Measurements from ENCODE around the gene TNFAIP3.
"Not testable (repeated sequence)": the region's sequence is repeated elsewhere in the genome, so short reads cannot be mapped to it uniquely, and the experiment has no call there.

The TNFAIP3 gene

DNA sequence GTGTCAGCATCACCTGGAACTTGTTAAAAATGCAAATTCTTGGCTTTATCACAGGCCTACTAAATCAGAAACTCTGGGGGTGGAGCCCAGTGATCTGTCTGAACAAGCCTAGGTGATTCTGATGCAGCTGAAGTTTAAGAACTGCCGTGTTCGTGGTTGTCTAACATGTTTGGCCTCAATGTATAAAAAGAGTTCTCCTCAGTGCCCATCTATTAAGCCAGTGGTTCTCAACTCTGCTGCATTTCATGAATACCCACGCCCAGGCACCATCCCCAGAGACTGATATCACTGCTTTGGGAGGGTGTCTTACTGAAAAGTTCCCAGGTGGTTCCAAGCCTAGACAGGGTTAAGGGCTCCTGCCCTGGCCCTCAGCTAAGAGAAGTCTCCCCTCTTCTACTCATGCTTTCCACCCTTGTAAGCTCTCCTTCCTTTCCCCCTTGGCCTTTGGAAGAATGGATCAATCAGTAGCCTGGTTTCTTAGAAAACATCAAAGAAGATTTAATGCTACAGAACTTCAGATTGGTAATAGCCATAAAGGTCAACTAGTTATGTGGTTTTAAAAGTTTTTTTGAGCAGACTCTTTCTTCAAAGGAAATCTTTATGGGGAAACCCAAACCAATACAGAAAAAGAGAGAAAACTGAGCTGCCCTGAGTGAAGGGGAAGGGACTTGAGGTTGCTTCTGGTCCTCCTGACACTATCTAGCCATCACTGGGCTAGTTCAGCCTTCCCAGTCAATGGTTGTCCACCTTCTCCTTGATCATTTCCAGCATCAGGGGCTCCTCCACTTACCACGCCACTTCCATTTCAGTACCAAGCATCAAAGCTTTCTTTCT lies 38.9 kb upstream of the TNFAIP3 start:
- Histone ChIP-seq H3K9me3 (ENCODE audit: insufficient read depth, low read depth, low read length) (no peaks in the 10 kb centered on the region), H3K4me1 (ENCODE audit: insufficient read depth, low read length) (no peaks in the 10 kb centered on the region), H3K36me3 (ENCODE audit: insufficient read depth, low read length) (no peaks in the 10 kb centered on the region), H3K27me3 (ENCODE audit: insufficient read depth, low read length) (no peaks in the 10 kb centered on the region), H3K27ac (ENCODE audit: low read depth, low read length) (no peak overlapping the region), H3K4me3 (ENCODE audit: low read length) (no peak overlapping the region), H3K9ac (ENCODE audit: low read depth, low read length) (no peak overlapping the region)
- 94% methylated on average over 4 of the region's 4 CpGs for WGBS

GRCh38 chr6:137829641-137830083 lies 37.4 kb upstream of the TNFAIP3 start:
- no peaks in the 10 kb centered on the region for H3K27me3 ChIP-seq (ENCODE audit: insufficient read depth, low read length)
- no peaks in the 10 kb centered on the region for H3K9me3 ChIP-seq (ENCODE audit: insufficient read depth, low read depth, low read length)
- no peak overlapping the region for H3K9ac ChIP-seq (ENCODE audit: low read depth, low read length)
- H3K27ac ChIP-seq (ENCODE audit: low read depth, low read length), result no peak overlapping the region
- 87% methylated on average over 3 of the region's 4 CpGs for WGBS
- H3K36me3 ChIP-seq (ENCODE audit: insufficient read depth, low read length), result no peaks in the 10 kb centered on the region
- no peaks in the 10 kb centered on the region for H3K4me1 ChIP-seq (ENCODE audit: insufficient read depth, low read length)
- H3K4me3 ChIP-seq (ENCODE audit: low read length), result no peak overlapping the region

- no peaks in the 10 kb centered on the region for H3K4me1 ChIP-seq (ENCODE audit: insufficient read depth, low read length)
- no peaks in the 10 kb centered on the region for H3K9me3 ChIP-seq (ENCODE audit: insufficient read depth, low read depth, low read length)
- H3K4me3 ChIP-seq (ENCODE audit: low read length), result no peak overlapping the region
- no peaks in the 10 kb centered on the region for H3K36me3 ChIP-seq (ENCODE audit: insufficient read depth, low read length)
- H3K27me3 ChIP-seq (ENCODE audit: insufficient read depth, low read length), result no peaks in the 10 kb centered on the region
- H3K9ac ChIP-seq (ENCODE audit: low read depth, low read length), result no peak overlapping the region
- H3K27ac ChIP-seq (ENCODE audit: low read depth, low read length), result no peak overlapping the region
Observed at GRCh38 chr6:137830511-137830911, 36.5 kb upstream of the TNFAIP3 start.

- Histone ChIP-seq H3K27me3 (ENCODE audit: insufficient read depth, low read length) (no peaks in the 10 kb centered on the region), H3K4me3 (ENCODE audit: low read length) (no peak overlapping the region), H3K9me3 (ENCODE audit: insufficient read depth, low read depth, low read length) (no peaks in the 10 kb centered on the region), H3K36me3 (ENCODE audit: insufficient read depth, low read length) (no peaks in the 10 kb centered on the region), H3K27ac (ENCODE audit: low read depth, low read length) (no peak overlapping the region), H3K4me1 (ENCODE audit: insufficient read depth, low read length) (no peaks in the 10 kb centered on the region), H3K9ac (ENCODE audit: low read depth, low read length) (no peak overlapping the region)
- no CpG with 5 or more reads among the region's 3 CpGs for WGBS
Observed at GRCh38 chr6:137832110-137832509, 34.9 kb upstream of the TNFAIP3 start.

DNA sequence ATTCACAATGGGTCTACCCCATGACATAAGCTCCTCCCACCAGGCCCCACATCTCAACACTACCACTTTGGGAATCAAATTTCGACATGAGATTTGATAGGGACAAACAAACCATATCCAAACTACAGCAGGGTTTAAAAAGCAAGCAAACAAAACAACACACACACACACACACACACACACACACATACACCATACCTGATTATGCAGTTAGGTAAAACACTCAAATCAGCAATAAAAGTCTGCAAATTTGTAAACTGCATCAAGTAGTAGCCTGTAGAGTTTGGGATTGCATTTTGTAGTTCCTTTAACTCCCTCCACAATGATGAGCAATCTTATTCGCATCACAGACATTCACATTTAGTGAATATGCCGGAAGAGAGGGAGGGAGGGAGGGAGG lies 32.6 kb upstream of the TNFAIP3 start:
- H3K36me3 ChIP-seq (ENCODE audit: insufficient read depth, low read length), result no peaks in the 10 kb centered on the region
- no peak overlapping the region for H3K27ac ChIP-seq (ENCODE audit: low read depth, low read length)
- 91% methylated on average over 2 of the region's 3 CpGs for WGBS
- H3K4me3 ChIP-seq (ENCODE audit: low read length), result no peak overlapping the region
- H3K4me1 ChIP-seq (ENCODE audit: insufficient read depth, low read length), result no peaks in the 10 kb centered on the region
- no peaks in the 10 kb centered on the region for H3K27me3 ChIP-seq (ENCODE audit: insufficient read depth, low read length)
- no peak overlapping the region for H3K9ac ChIP-seq (ENCODE audit: low read depth, low read length)
- H3K9me3 ChIP-seq (ENCODE audit: insufficient read depth, low read depth, low read length), result no peaks in the 10 kb centered on the region

DNA sequence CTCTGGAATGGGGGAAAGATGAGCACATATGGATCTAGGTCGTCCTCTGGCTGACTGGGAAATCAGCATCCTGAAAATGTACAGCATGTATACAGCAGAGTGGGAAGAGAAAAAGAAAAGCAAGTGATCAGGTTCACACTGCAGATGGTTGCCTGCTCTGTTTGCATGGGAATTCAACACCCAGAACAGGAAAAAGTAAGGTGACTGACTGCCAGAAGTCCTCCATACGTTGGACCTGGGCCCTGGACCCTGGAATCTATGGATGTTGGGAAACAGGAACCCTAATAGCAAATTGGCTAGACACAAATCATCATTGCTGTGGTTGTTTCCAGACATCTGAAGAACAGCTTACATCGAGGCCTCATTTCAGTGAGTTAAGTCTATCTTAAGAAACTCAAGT lies 30.3 kb upstream of the TNFAIP3 start:
- Histone ChIP-seq H3K27me3 (ENCODE audit: insufficient read depth, low read length) (no peaks in the 10 kb centered on the region), H3K36me3 (ENCODE audit: insufficient read depth, low read length) (no peaks in the 10 kb centered on the region), H3K4me1 (ENCODE audit: insufficient read depth, low read length) (no peaks in the 10 kb centered on the region), H3K9ac (ENCODE audit: low read depth, low read length) (no peak overlapping the region), H3K4me3 (ENCODE audit: low read length) (no peak overlapping the region), H3K27ac (ENCODE audit: low read depth, low read length) (no peak overlapping the region), H3K9me3 (ENCODE audit: insufficient read depth, low read depth, low read length) (no peaks in the 10 kb centered on the region)
- WGBS, result 88% methylated on average over 3 of the region's 3 CpGs

DNA sequence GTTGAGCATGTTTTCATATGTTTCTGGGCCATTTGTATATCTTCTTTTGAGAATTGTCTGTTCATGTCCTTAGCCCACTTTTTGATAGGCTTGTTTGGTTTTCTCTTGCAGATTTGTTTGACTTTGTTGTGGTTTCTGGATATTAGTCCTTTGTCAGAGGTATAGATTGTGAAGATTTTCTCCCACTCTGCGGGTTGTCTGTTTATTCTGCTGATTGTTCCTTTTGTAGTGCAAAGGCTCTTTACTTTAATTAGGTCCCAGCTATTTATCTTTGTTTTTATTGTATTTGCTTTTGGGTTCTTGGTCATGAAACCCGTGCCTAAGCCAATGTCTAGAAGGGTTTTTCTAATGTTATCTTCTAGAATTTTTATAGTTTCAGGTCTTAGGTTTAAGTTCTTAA lies 29.0 kb upstream of the TNFAIP3 start:
- not testable (repeated sequence) for H3K9ac ChIP-seq (ENCODE audit: low read depth, low read length); H3K27me3 ChIP-seq (ENCODE audit: insufficient read depth, low read length); H3K4me3 ChIP-seq (ENCODE audit: low read length); H3K36me3 ChIP-seq (ENCODE audit: insufficient read depth, low read length); H3K4me1 ChIP-seq (ENCODE audit: insufficient read depth, low read length); H3K27ac ChIP-seq (ENCODE audit: low read depth, low read length); H3K9me3 ChIP-seq (ENCODE audit: insufficient read depth, low read depth, low read length)
- WGBS, result 64% methylated on average over 2 of the region's 2 CpGs

DNA sequence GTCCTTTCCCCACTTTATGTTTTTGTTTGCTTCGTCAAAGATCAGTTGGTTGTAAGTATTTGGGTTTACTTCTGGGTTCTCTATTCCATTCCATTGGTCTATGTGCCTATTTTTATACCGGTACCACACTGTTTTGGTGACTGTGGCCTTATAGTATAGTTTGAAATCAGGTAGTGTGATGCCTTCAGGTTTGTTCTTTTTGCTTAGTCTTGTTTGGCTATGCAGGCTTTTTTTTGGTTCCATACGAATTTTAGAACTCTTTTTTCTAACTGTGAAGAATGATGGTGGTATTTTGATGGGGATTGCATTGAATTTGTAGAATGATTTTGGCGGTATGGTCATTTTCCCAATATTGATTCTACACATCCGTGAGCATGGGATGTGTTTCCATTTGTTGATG lies 28.5 kb upstream of the TNFAIP3 start:
- not testable (repeated sequence) for H3K9ac ChIP-seq (ENCODE audit: low read depth, low read length); H3K4me3 ChIP-seq (ENCODE audit: low read length); H3K9me3 ChIP-seq (ENCODE audit: insufficient read depth, low read depth, low read length); H3K36me3 ChIP-seq (ENCODE audit: insufficient read depth, low read length); H3K27me3 ChIP-seq (ENCODE audit: insufficient read depth, low read length); H3K27ac ChIP-seq (ENCODE audit: low read depth, low read length); H3K4me1 ChIP-seq (ENCODE audit: insufficient read depth, low read length)
- 85% methylated on average over 4 of the region's 5 CpGs for whole genome bisulfite sequencing

DNA sequence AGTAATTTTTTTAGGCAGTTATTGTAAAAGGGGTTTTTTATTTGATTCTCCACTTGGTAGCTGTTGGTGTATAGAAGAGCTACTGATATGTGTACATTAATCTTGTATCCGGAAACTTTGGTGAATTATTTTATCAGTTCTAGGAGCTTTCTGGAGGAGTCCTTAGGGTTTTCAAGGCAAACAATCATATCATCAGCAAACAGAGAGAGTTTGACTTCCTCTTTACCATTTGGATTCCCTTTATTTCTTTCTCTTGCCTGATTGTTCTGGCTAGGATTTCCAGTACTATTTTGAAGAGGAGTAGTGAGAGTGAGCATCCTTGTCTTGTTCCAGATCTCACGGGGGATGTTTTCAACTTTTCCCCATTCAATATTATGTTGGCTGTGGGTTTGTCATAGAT lies 28.0 kb upstream of the TNFAIP3 start:
- Histone ChIP-seq H3K27ac (ENCODE audit: low read depth, low read length) (no peak overlapping the region), H3K4me3 (ENCODE audit: low read length) (no peak overlapping the region), H3K4me1 (ENCODE audit: insufficient read depth, low read length) (no peaks in the 10 kb centered on the region), H3K27me3 (ENCODE audit: insufficient read depth, low read length) (no peaks in the 10 kb centered on the region), H3K9ac (ENCODE audit: low read depth, low read length) (no peak overlapping the region), H3K36me3 (ENCODE audit: insufficient read depth, low read length) (no peaks in the 10 kb centered on the region), H3K9me3 (ENCODE audit: insufficient read depth, low read depth, low read length) (no peaks in the 10 kb centered on the region)
- 64% methylated on average over 1 of the region's 2 CpGs for WGBS

DNA sequence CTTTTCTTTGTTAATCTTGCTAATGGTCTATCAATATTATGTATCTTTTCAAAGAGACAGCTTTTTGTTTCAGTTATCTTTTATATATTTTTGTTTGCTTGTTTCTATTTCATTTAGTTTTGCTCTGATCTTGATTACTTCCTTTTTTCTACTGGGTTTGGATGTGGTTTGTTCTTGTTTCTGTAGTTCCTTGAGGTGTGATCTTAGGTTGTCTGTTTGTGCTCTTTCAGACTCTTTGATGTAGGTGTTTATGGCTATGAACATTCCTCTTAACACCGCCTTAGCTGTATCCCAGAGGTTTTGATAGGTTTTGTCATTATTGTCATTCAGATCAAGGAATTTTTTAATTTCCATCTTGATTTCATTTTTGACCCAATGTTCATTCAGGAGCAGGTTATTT lies 26.8 kb upstream of the TNFAIP3 start:
- Histone ChIP-seq H3K27ac (ENCODE audit: low read depth, low read length) (no peak overlapping the region), H3K4me3 (ENCODE audit: low read length) (no peak overlapping the region), H3K4me1 (ENCODE audit: insufficient read depth, low read length) (no peaks in the 10 kb centered on the region), H3K36me3 (ENCODE audit: insufficient read depth, low read length) (no peaks in the 10 kb centered on the region), H3K27me3 (ENCODE audit: insufficient read depth, low read length) (no peaks in the 10 kb centered on the region), H3K9ac (ENCODE audit: low read depth, low read length) (no peak overlapping the region), H3K9me3 (ENCODE audit: insufficient read depth, low read depth, low read length) (no peaks in the 10 kb centered on the region)
- WGBS, result 100% methylated on average over 1 of the region's 1 CpG

DNA sequence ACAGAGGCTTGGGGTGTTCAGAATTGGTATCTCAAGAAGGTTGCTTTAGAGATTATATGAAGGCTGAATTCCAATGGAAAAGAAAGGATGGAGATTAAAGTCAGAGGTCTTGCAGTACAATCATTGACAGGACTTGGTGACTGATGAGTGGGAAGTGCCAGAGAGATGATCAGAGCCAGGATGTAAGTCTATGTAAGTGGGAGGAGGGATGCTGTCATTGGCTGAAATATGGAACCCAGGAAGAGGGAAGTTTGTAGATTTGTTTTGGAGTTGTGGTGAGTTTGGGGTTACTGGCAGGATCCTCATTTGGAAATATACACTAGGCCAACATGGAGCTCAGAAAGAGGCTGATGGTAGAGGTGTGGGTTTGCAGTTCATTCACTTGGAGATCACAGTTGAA lies 23.8 kb upstream of the TNFAIP3 start:
- no peaks in the 10 kb centered on the region for H3K27me3 ChIP-seq (ENCODE audit: insufficient read depth, low read length)
- H3K4me1 ChIP-seq (ENCODE audit: insufficient read depth, low read length), result no peaks in the 10 kb centered on the region
- no peak overlapping the region for H3K9ac ChIP-seq (ENCODE audit: low read depth, low read length)
- no peak overlapping the region for H3K27ac ChIP-seq (ENCODE audit: low read depth, low read length)
- H3K4me3 ChIP-seq (ENCODE audit: low read length), result no peak overlapping the region
- H3K9me3 ChIP-seq (ENCODE audit: insufficient read depth, low read depth, low read length), result no peaks in the 10 kb centered on the region
- H3K36me3 ChIP-seq (ENCODE audit: insufficient read depth, low read length), result no peaks in the 10 kb centered on the region

DNA sequence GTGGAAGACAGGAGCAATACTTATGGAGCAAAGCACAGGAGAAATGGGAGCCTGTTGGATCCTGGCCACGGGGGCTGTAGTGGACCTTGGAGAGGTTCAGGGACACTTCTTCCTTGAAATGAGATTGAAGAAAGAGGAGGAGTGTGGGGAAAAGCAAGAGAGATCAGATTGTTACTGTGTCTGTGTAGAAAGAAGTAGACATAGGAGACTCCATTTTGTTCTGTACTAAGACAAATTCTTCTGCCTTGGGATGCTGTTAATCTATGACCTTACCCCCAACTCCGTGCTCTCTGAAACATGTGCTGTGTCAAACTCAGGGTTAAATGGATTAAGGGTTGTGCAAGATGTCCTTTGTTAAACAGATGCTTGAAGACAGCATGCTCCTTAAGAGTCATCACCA lies 22.7 kb upstream of the TNFAIP3 start:
- H3K9me3 ChIP-seq (ENCODE audit: insufficient read depth, low read depth, low read length); H3K4me3 ChIP-seq (ENCODE audit: low read length); H3K4me1 ChIP-seq (ENCODE audit: insufficient read depth, low read length); H3K27me3 ChIP-seq (ENCODE audit: insufficient read depth, low read length); H3K36me3 ChIP-seq (ENCODE audit: insufficient read depth, low read length); H3K9ac ChIP-seq (ENCODE audit: low read depth, low read length); H3K27ac ChIP-seq (ENCODE audit: low read depth, low read length): not testable (repeated sequence)
- WGBS, result 92% methylated on average over 1 of the region's 2 CpGs
